ENCODE results near the gene SPINK8. TPM values are rescaled to one million over a fixed set of nuclear protein-coding genes. Genes with fewer than 3 reads are reported as not detected.

SPINK8 gene
- total RNA-seq, 6 donors from 2014 or later, result not detected

DNA sequence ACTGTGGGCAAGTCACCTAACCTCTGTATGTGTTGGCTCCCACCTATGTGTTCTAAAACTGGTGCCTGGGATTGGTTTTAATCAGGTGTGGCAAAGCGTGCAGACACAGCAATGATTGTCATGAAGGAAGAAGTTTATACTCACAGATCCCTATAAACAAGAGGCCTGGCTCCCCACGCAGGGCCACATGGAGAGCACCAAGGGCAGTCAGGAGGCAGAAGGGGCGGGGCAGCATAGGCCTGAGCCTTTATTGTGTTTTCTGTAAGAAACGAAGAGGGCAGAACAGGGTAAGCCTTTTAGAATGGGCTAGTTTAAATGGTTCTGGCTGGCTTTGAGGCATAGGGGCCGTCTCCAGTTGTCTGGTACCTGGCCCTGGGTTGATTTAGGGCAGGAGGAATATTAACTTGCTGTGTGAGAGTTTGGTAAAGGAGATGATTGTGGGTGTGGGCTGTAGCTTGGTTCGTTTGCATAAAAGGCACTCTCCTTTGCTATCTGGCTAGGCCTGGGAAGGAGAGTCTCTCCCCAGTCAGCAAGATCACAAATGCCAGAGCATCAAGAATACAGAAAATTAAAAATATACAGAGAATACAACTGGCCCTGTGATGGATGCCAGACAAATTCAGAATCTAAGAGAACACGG, 36.4 kb upstream of the SPINK8 start:
- DNase-seq (no peak), ATAC-seq (ENCODE audit: low FRiP score in 2 of 2) (no peak)
- TF ChIP-seq POLR2AphosphoS5 (IDR thresholded peaks at IDR 0.05) (no peak), EP300 (IDR thresholded peaks at IDR 0.05) (no peak), POLR2A (IDR thresholded peaks at IDR 0.05) (no peak)
- TF ChIP-seq, protein P1, sequence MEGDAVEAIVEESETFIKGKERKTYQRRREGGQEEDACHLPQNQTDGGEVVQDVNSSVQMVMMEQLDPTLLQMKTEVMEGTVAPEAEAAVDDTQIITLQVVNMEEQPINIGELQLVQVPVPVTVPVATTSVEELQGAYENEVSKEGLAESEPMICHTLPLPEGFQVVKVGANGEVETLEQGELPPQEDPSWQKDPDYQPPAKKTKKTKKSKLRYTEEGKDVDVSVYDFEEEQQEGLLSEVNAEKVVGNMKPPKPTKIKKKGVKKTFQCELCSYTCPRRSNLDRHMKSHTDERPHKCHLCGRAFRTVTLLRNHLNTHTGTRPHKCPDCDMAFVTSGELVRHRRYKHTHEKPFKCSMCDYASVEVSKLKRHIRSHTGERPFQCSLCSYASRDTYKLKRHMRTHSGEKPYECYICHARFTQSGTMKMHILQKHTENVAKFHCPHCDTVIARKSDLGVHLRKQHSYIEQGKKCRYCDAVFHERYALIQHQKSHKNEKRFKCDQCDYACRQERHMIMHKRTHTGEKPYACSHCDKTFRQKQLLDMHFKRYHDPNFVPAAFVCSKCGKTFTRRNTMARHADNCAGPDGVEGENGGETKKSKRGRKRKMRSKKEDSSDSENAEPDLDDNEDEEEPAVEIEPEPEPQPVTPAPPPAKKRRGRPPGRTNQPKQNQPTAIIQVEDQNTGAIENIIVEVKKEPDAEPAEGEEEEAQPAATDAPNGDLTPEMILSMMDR (IDR thresholded peaks at IDR 0.05), result no peak
- no peaks in the 10 kb centered on the region for H3K4me1 ChIP-seq
- no peak overlapping the region for H3K27ac ChIP-seq
- H3K27me3 ChIP-seq, result no peaks in the 10 kb centered on the region
- H3K36me3 ChIP-seq, result no peaks in the 10 kb centered on the region
- no peak overlapping the region for H3K4me3 ChIP-seq
- H3K9me3 ChIP-seq, result no peaks in the 10 kb centered on the region
- WGBS, 2 donors, result 72 to 80% methylated on average over 7 of the region's 7 CpGs

DNA sequence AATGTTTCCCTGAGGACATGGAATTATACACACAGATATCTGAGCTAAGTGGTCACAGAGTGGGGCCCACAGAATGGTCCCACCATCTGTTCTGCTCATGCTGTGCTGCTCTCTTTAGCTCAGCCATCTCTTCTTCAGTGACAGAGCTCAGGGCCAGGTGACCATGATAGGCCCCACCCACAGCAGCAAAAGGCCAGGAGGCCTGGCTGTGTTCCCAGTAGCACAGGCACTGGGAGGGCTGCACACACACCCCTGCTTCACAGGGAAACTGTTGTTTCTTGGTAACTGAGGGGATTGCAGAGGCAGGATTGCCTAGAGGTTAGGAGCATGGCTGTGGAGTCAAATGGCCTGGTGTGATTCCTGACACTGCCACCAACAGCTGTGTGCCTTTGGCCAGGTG, 33.7 kb upstream of the SPINK8 start:
- Histone ChIP-seq H3K36me3 (no peaks in the 10 kb centered on the region), H3K27me3 (no peaks in the 10 kb centered on the region), H3K9me3 (no peaks in the 10 kb centered on the region), H3K4me1 (no peaks in the 10 kb centered on the region), H3K4me3 (no peak overlapping the region), H3K27ac (no peak overlapping the region)
- no peak for ATAC-seq (ENCODE audit: low FRiP score in 2 of 2)
- no peak for DNase-seq
- TF ChIP-seq, protein P1 (IDR thresholded peaks at IDR 0.05), result no peak
- TF ChIP-seq EP300 (IDR thresholded peaks at IDR 0.05) (no peak), POLR2AphosphoS5 (IDR thresholded peaks at IDR 0.05) (no peak), POLR2A (IDR thresholded peaks at IDR 0.05) (no peak)

DNA sequence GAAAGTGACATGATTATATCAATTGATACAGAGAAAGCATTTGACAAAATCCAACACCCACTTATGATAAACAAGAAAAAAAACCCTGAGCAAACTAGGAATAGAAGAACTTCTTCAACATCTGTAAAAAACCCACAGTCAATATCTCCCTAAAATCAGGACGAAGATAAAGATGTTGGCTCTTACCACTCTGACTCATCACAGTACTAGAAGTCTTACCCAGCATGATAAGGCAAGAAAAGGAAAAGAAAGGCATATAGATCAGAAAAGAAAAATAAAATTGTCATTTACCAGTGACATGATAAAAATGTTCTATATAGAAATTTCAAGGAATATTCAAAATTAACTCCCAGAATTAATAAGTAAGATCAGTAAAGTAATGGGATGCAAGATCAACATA, 31.4 kb upstream of the SPINK8 start:
- 75 to 85% methylated on average over 1 of the region's 1 CpG for WGBS, 2 donors
- Histone ChIP-seq H3K27ac (no peak overlapping the region), H3K4me1 (no peaks in the 10 kb centered on the region), H3K27me3 (no peaks in the 10 kb centered on the region), H3K4me3 (no peak overlapping the region), H3K9me3 (peaks cover 0 to 7% (median 3%) of the 10 kb centered on the region in 4 donors), H3K36me3 (no peaks in the 10 kb centered on the region)
- DNase-seq, result no peak
- ATAC-seq (ENCODE audit: low FRiP score in 2 of 2), result no peak
- TF ChIP-seq EP300 (IDR thresholded peaks at IDR 0.05) (no peak), POLR2AphosphoS5 (IDR thresholded peaks at IDR 0.05) (no peak), POLR2A (IDR thresholded peaks at IDR 0.05) (no peak)
- TF ChIP-seq, protein P1 (IDR thresholded peaks at IDR 0.05), result no peak

DNA sequence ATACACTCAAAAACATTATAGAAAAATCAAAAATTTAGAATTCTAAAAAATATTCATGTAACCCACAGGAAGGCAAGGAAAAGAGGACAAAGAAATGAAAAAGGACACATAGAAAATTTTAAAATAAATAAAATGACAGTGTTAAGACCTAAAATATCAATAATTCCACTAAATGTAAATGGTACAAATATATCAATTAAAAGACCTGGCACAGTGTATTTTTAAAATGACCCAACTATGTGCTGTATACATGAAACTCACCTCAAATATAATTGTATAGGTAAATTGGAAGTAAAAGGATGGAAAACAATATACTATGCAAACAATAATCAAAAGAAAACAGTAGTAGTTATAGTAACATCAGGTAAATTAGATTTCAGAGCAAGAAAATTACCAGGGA, 28.5 kb upstream of the SPINK8 start:
- Histone ChIP-seq H3K27ac (no peak overlapping the region), H3K4me3 (no peak overlapping the region), H3K27me3 (no peaks in the 10 kb centered on the region), H3K4me1 (no peaks in the 10 kb centered on the region), H3K36me3 (no peaks in the 10 kb centered on the region), H3K9me3 (peaks cover 0 to 7% (median 3%) of the 10 kb centered on the region in 4 donors)
- no peak for TF ChIP-seq POLR2A (IDR thresholded peaks at IDR 0.05)
- no peak for TF ChIP-seq POLR2AphosphoS5 (IDR thresholded peaks at IDR 0.05)
- TF ChIP-seq EP300 (IDR thresholded peaks at IDR 0.05), result no peak
- TF ChIP-seq, protein P1 (IDR thresholded peaks at IDR 0.05), result no peak
- DNase-seq (no peak), ATAC-seq (ENCODE audit: low FRiP score in 2 of 2) (no peak)

DNA sequence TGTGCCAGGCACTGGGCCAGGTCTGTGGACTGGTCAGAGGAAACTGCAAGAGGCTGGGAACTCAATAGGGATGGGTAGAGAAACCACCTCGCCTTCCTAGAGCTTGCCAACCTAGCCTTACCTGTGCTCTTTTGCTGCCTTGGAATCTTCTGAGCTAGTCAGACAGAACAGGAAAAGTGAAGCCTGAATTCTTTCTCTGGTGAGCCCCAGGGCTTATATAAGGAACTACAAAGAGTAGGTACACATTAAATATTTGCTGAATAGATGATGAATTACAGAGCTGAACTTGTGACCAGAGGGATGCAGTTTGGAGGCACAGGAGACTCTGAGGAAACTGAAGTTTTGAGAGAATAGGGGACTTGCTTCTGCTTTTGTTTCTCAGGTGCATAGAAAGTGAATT, 23.0 kb upstream of the SPINK8 start:
- Histone ChIP-seq H3K36me3 (no peaks in the 10 kb centered on the region), H3K27me3 (no peaks in the 10 kb centered on the region), H3K4me1 (no peaks in the 10 kb centered on the region), H3K9me3 (peaks cover 0 to 4% (median 2%) of the 10 kb centered on the region in 4 donors), H3K27ac (no peak overlapping the region), H3K4me3 (no peak overlapping the region)
- no peak for TF ChIP-seq EP300 (IDR thresholded peaks at IDR 0.05)
- 55 to 61% methylated on average over 1 of the region's 1 CpG for WGBS, 2 donors
- ATAC-seq (ENCODE audit: low FRiP score in 2 of 2) (no peak), DNase-seq (no peak)

Data from upper lobe of left lung (tissue), 6 donors.